Non-pigmented ciliary epithelial cell (primary cell): ENCODE data around the gene PDIA5.
"Not testable (repeated sequence)": the region's sequence is repeated elsewhere in the genome, so short reads cannot be mapped to it uniquely, and the experiment has no call there.

Experiments used
- DNase-seq: peaks from one replicate; pipeline ENCODE4 v3.0.0-alpha.2; 2010; ENCODE audit warnings: low read depth

Gene PDIA5

DNA sequence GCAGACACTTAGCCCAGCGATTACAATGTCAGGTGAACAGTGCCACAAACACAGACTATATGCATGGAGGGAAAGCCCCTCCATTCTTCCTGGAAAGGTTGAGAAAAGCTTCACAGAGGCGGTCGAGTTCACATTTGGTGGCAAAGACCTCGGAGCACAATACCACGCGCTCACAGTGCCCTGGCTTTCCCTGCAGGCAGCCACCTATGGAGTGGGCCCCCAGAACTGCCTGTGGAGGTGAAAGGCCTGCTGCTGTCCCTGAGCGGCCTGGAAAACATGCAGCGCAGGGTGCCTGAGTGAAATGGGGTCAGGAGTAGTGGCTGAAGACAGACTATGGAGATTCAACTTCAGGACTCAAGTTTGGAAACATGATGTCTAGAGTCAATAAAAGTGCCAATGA is 26.9 kb downstream of the PDIA5 start:
- DNase-seq: no peak

DNA sequence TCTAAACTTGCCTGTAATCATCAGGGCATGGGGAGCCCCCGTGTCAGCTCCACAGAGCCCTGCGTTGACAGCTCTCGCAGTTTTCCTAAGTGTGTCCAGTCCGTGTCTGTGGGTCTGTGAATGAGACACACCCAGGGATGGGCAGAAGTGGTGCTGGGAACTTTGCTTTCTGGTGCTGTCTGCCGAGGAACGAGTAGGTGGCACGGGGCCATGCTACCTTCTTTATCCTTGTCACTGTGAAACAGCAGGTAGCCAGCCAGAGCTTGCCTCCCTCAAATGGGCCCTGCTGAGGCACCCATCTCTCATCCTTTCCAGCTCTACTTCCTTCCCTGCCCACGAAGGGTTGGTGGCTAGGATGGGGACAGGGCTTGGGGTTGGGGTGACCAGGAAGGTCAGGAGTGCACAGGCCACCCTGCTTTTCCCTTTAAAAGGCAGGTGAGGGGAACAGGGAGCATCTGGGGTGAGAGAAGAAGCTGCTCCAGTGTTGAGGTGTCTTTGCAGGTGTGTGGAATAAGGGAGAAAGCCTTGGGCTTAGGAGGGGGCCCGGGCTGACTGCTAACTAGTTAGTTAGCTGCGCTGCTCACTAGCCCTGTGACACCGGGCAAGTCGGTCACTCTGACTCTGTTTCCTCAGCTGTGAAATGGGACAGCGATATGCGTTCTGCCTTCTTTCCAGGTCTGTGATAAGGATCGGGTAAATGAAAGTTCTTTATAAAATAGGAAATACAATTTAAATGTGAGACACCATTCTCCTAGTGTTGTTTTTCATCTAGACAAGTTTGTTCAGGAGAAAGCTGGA is 27.9 kb downstream of the PDIA5 start:
- DNase-seq: no peak

GRCh38 chr3:123096126-123096525 is 29.3 kb downstream of the PDIA5 start:
- DNase-seq: no peak

GRCh38 chr3:123096731-123097130 is 29.9 kb downstream of the PDIA5 start:
- no peak for DNase-seq

GRCh38 chr3:123098426-123099330 is 31.9 kb downstream of the PDIA5 start:
- DNase-seq: no peak

- DNase-seq: no peak
Measured at GRCh38 chr3:123099331-123100192, 32.7 kb downstream of the PDIA5 start.

- no peak for DNase-seq
Measured at GRCh38 chr3:123100193-123100776, 33.5 kb downstream of the PDIA5 start.

DNA sequence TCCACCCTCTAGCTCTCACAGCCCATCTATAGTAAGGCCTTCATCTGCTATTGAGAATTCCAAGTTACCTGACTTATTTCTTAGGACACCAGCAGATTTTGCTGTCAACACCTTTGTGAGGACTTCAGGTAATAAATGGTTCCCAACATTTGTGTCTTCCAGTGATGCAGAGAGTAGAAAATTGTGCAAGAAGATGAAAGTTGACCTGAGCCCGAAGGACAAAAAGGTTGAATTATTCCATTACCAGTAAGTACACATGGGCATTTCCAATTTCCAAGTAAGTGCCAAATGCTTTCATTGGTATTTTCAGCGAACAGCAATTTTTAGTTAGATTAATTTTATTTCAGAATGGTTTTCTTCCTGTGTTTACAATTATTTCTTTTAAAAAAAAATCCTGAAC is 35.4 kb downstream of the PDIA5 start:
- DNase-seq: no peak

- DNase-seq: no peak
Measured at GRCh38 chr3:123102826-123103225, 36.0 kb downstream of the PDIA5 start.

- DNase-seq: no peak
Measured at GRCh38 chr3:123104550-123104949, 37.7 kb downstream of the PDIA5 start.

- no peak for DNase-seq
Measured at GRCh38 chr3:123105201-123106189, 38.7 kb downstream of the PDIA5 start.

- DNase-seq: no peak
Measured at GRCh38 chr3:123110282-123110975, 43.6 kb downstream of the PDIA5 start.

DNA sequence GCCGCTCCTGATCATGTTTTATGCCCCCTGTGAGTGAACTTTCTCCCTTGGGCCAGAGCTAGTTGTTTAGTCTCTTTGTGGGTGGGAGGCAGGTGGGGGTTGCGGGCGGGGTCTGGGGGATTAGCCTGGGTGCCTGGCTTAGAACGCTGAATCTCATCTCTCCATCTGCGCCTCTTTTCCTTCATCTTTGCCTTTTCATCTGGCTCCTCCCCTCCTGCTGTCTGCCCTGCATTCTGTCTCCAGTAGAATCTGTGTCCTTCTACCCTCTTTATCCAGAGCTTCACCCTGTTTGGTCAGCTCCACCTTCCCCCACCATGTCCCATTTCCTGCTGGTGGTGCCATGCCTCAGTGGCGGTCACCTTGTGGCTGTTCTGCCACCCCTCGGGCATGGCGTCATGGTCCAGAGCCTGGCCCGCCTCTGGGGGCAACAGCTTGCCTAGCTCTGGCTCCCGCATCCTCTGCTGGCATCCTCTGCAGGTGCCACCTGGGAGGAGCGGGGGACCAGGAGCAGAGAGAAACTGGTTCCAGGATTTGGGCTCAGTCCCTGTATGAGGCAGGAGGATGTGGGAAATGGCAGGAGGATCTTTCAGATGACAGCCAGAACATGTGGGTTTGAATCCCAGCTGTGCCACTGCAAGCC is 44.3 kb downstream of the PDIA5 start:
- DNase-seq: no peak

GRCh38 chr3:123111640-123112039 is 44.8 kb downstream of the PDIA5 start:
- no peak for DNase-seq

DNA sequence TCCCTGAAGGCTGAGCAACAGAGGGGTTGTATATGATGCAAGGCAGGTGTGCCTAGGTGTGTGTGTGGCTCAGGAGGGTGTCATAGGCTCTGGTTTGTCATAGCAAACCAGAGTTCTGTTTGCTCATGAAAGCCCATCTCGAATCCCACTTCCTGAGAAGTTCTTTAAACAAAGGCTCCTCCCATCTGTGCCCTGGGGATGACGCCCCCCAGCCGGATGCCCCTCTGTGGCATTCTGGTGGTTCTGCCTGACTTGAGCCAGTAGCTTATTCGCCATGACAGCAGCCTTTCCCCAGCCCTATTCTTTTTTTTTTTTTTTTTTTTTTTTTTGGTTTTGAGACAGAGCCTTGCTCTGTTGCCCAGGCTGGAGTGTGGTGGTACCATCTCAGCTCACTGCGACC is 45.4 kb downstream of the PDIA5 start:
- no peak for DNase-seq

GRCh38 chr3:123112656-123113055 is 45.8 kb downstream of the PDIA5 start:
- not testable (repeated sequence) for DNase-seq

DNA sequence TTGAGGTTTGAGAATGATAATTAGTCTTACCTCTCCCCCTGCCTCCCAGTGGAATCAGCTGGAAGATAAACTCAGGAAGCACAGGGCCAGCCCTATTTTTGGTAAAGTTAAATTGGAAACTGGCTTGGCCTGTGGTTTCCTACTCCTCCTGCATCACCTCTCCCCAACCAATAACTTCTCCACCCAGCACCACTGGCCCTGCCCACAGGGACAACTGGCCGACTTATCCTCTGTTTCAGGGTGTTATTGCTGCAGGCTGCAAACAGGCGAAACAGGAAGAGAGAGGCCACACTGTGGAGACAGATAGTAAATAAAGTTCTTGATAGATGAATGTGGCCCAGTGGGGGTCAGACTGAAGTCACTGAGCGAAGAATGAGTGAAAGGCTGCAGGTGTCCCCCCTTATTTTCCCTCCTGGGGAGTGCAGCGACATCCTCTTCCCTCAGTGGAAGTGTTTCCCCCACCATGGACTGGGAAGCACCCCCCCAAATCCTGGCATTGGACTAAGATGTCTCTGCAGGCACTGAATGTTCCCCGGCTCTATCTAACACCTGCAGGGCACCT is 47.1 kb downstream of the PDIA5 start:
- no peak for DNase-seq

DNA sequence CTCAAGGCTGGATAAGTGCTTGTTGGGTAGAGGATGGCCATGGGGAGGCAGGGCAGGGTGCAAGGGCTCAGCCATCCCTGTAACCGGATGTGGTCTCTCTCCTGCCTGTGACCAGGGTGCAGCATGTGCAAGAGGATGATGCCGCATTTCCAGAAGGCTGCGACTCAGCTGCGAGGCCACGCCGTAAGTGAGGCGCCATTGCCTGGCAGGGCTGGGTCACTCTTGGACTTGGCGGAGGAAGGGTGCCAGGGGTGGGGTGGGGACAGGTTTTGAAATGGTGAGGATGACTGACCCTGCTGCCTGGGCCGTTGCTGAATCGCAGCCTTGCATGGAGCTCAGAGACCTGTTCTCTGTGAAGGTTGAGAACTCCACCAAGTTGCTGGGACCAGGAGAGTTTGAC is 49.3 kb downstream of the PDIA5 start:
- DNase-seq: no peak

- DNase-seq: no peak
Measured at GRCh38 chr3:123119388-123119787, 52.6 kb downstream of the PDIA5 start.
